H9 (cell line): Measurements from ENCODE around the gene CFAP43. TPM values are rescaled to one million over a fixed set of nuclear protein-coding genes. Genes with fewer than 3 reads are reported as not detected.

ENCODE experiments used
- DNase-seq: peaks from one replicate; pipeline ENCODE4 v3.0.0-alpha.2; 2017
- H2AFZ ChIP-seq: one replicate; pipeline ENCODE4 v1.6.1; 2013; ENCODE audit warnings: mild to moderate bottlenecking, low read length, control low read depth, moderate library complexity
- H2AK5ac ChIP-seq: 2 replicates; pipeline ENCODE4 v1.6.1; 2013; ENCODE audit warnings: low read length, control low read depth, mixed read lengths; ENCODE audit not compliant: insufficient read length
- H2BK120ac ChIP-seq: one replicate; pipeline ENCODE4 v1.6.1; 2013; ENCODE audit warnings: low read depth, mild to moderate bottlenecking, low read length, control low read depth, inconsistent platforms; ENCODE audit not compliant: poor library complexity, severe bottlenecking
- H2BK12ac ChIP-seq: 2 replicates; pipeline ENCODE4 v1.6.1; 2013; ENCODE audit warnings: low read length, control low read depth, mixed read lengths, low read depth; ENCODE audit not compliant: insufficient read length
- H2BK15ac ChIP-seq: 2 replicates; pipeline ENCODE4 v1.6.1; 2013; ENCODE audit warnings: low read depth, low read length, control low read depth
- H2BK20ac ChIP-seq: one replicate; pipeline ENCODE4 v1.6.1; 2013; ENCODE audit warnings: low read depth, mild to moderate bottlenecking, low read length, control low read depth, inconsistent platforms; ENCODE audit not compliant: poor library complexity, severe bottlenecking
- H2BK5ac ChIP-seq: 2 replicates; pipeline ENCODE4 v1.6.1; 2013; ENCODE audit warnings: low read length, control low read depth, mixed read lengths; ENCODE audit not compliant: insufficient read length
- H3K14ac ChIP-seq: 2 replicates; pipeline ENCODE4 v1.6.1; 2013; ENCODE audit warnings: low read length, control low read depth; ENCODE audit not compliant: insufficient read depth
- H3K18ac ChIP-seq: 2 replicates; pipeline ENCODE4 v1.6.1; 2013; ENCODE audit warnings: low read depth, mild to moderate bottlenecking, mixed read lengths, low read length, control low read depth; ENCODE audit not compliant: insufficient read length
- H3K23ac ChIP-seq: 2 replicates; pipeline ENCODE4 v1.6.1; 2013; ENCODE audit warnings: low read length, control low read depth, mixed read lengths, low read depth; ENCODE audit not compliant: insufficient read length
- H3K23me2 ChIP-seq: 2 replicates; pipeline ENCODE4 v1.6.1; 2013; ENCODE audit warnings: low read depth, mild to moderate bottlenecking, mixed read lengths, low read length, control low read depth; ENCODE audit not compliant: insufficient read length, poor library complexity, severe bottlenecking
- H3K27ac ChIP-seq: 2 replicates; pipeline ENCODE4 v1.5.1; 2013; ENCODE audit warnings: low read length, control low read depth, mixed read lengths, low read depth; ENCODE audit not compliant: insufficient read length
- H3K27me3 ChIP-seq: 2 replicates; pipeline ENCODE4 v1.6.1; 2013; ENCODE audit warnings: low read length, control low read depth, inconsistent platforms; ENCODE audit not compliant: insufficient read depth
- H3K4ac ChIP-seq: 2 replicates; pipeline ENCODE4 v1.6.1; 2013; ENCODE audit warnings: low read depth, mild to moderate bottlenecking, control low read depth, inconsistent platforms, low read length, moderate library complexity
- H3K4me1 ChIP-seq: 2 replicates; pipeline ENCODE4 v1.6.1; 2013; ENCODE audit warnings: low read length, control low read depth, inconsistent platforms; ENCODE audit not compliant: insufficient read depth
- H3K4me2 ChIP-seq: 2 replicates; pipeline ENCODE4 v1.6.1; 2013; ENCODE audit warnings: low read length, control low read depth, mixed read lengths; ENCODE audit not compliant: insufficient read length, insufficient read depth
- H3K56ac ChIP-seq: 2 replicates; pipeline ENCODE4 v1.6.1; 2013; ENCODE audit warnings: low read depth, mild to moderate bottlenecking, mixed read lengths, low read length, control low read depth; ENCODE audit not compliant: insufficient read length
- H3K79me1 ChIP-seq: 2 replicates; pipeline ENCODE4 v1.6.1; 2013; ENCODE audit warnings: low read depth, mild to moderate bottlenecking, moderate library complexity, low read length, control low read depth, inconsistent platforms; ENCODE audit not compliant: insufficient read depth, poor library complexity, severe bottlenecking
- H3K79me2 ChIP-seq: 2 replicates; pipeline ENCODE4 v1.6.1; 2013; ENCODE audit warnings: low read length, control low read depth, inconsistent platforms; ENCODE audit not compliant: insufficient read depth
- H3K9ac ChIP-seq: 2 replicates; pipeline ENCODE4 v1.6.1; 2013; ENCODE audit warnings: low read length, control low read depth, mixed read lengths; ENCODE audit not compliant: insufficient read length; ENCODE audit errors: extremely low read depth
- H3K9me3 ChIP-seq: one replicate; pipeline ENCODE4 v1.6.1; 2013; ENCODE audit warnings: low read depth, low read length, inconsistent platforms; ENCODE audit not compliant: control insufficient read depth
- H3T11ph ChIP-seq: one replicate; pipeline ENCODE4 v1.6.1; 2013; ENCODE audit warnings: mild to moderate bottlenecking, low read length, control low read depth, inconsistent platforms
- H4K20me1 ChIP-seq: one replicate; pipeline ENCODE4 v1.6.1; 2013; ENCODE audit not compliant: control insufficient read depth, insufficient read length, insufficient read depth
- H4K5ac ChIP-seq: 2 replicates; pipeline ENCODE4 v1.6.1; 2013; ENCODE audit warnings: low read depth, mild to moderate bottlenecking, mixed read lengths, low read length, control low read depth; ENCODE audit not compliant: insufficient read length
- H4K8ac ChIP-seq: replicated peaks from 2 replicates; pipeline ENCODE4 v1.6.1; 2013; ENCODE audit warnings: low read length, control low read depth, mixed read lengths, low read depth; ENCODE audit not compliant: insufficient read length
- H4K91ac ChIP-seq: 2 replicates; pipeline ENCODE4 v1.6.1; 2013; ENCODE audit warnings: low read depth, mild to moderate bottlenecking, moderate library complexity, mixed read lengths, low read length, control low read depth; ENCODE audit not compliant: insufficient read length
- H3K27ac Mint-ChIP-seq, 3 experiments: 2 replicates in 2 of 3; 3 replicates in 1 of 3; pipeline ENCODE4 v1.8.0; 2020 to 2021; ENCODE audit warnings: mixed read lengths in 3 of 3, mild to moderate bottlenecking in 1 of 3, moderate library complexity in 1 of 3
- H3K27me3 Mint-ChIP-seq: 2 replicates; pipeline ENCODE4 v1.8.0; 2021; ENCODE audit warnings: low read depth, mild to moderate bottlenecking, moderate library complexity, mixed read lengths
- H3K36me3 Mint-ChIP-seq, 3 experiments: 2 replicates in 2 of 3; 3 replicates in 1 of 3; pipeline ENCODE4 v1.8.0; 2020 to 2021; ENCODE audit warnings: low read depth in 3 of 3, mixed read lengths in 3 of 3; ENCODE audit not compliant: insufficient read depth in 1 of 3
- H3K4me1 Mint-ChIP-seq, 2 experiments: 2 replicates each; pipeline ENCODE4 v1.8.0; 2020; ENCODE audit warnings: mixed read lengths in 2 of 2
- H3K4me3 Mint-ChIP-seq, 2 experiments: 2 replicates in 1 of 2; 3 replicates in 1 of 2; pipeline ENCODE4 v1.8.0; 2020 to 2021; ENCODE audit warnings: mild to moderate bottlenecking in 2 of 2, mixed read lengths in 2 of 2, moderate library complexity in 1 of 2
- H3K9me3 Mint-ChIP-seq, 2 experiments: 2 replicates in 1 of 2; 3 replicates in 1 of 2; pipeline ENCODE4 v1.8.0; 2020; ENCODE audit warnings: mild to moderate bottlenecking in 2 of 2, mixed read lengths in 2 of 2, moderate library complexity in 1 of 2
- CTCF ChIP-seq: fragments of 200-600 bp; sonication (generic); conservative IDR thresholded peaks from 3 replicates; pipeline ENCODE4 v1.8.0; 2021; ENCODE audit warnings: antibody characterized with exemption, mild to moderate bottlenecking
- WGBS: extraction: QIAGEN DNeasy Blood & Tissue Kit; methylation state at CpG from one replicate; pipeline ENCODE4 v1.1.7; 2013; ENCODE audit warnings: missing lambda C conversion rate, low lambda C conversion rate, mixed read lengths; ENCODE audit not compliant: insufficient read length; ENCODE audit errors: extremely low coverage; 5-methylcytosine and 5-hydroxymethylcytosine counted together
- total RNA-seq: library from RNA; stranded (reverse); gene quantifications from 2 replicates; pipeline ENCODE4 v1.2.1, GENCODE V29; 2021

CFAP43 gene
- total RNA-seq, 1 experiment from 2014 or later: 0.26 TPM

- Histone ChIP-seq H4K20me1 (no peaks in the 10 kb centered on the region), H2BK120ac (no peak overlapping the region), H4K5ac (no peak overlapping the region), H3K27me3 (no peaks in the 10 kb centered on the region), H3K79me2 (no peaks in the 10 kb centered on the region), H2AK5ac (no peak overlapping the region), H2BK15ac (no peak overlapping the region), H3K56ac (no peak overlapping the region), H3K4ac (no peak overlapping the region), H2AFZ (no peak overlapping the region), H4K91ac (no peak overlapping the region), H3K23ac (no peak overlapping the region), H3K9me3 (no peaks in the 10 kb centered on the region), H3K18ac (no peak overlapping the region), H3K4me2 (no peak overlapping the region), H3K23me2 (no peaks in the 10 kb centered on the region), H3K27ac (no peak overlapping the region), H3K9ac (no peak overlapping the region), H3K14ac (no peak overlapping the region), H2BK12ac (no peak overlapping the region), H3T11ph (no peak overlapping the region), H2BK5ac (no peak overlapping the region), H3K4me1 (no peaks in the 10 kb centered on the region), H3K79me1 (no peaks in the 10 kb centered on the region), H2BK20ac (no peak overlapping the region), H4K8ac (no peak overlapping the region)
- Mint-ChIP-seq H3K27ac (no peak overlapping the region), H3K9me3 (peaks cover 0 to 12% of the 10 kb centered on the region in 2 experiments; a peak in 3 of 5 replicates), H3K4me1 (peaks cover 14 to 18% of the 10 kb centered on the region in 2 experiments), H3K27me3 (peaks cover 6% of the 10 kb centered on the region), H3K36me3 (peaks cover 0 to 5% (median 4%) of the 10 kb centered on the region in 3 experiments; a peak in 2 of 7 replicates), H3K4me3 (no peak overlapping the region)
- WGBS: no CpG with 5 or more reads among the region's 2 CpGs
- DNase-seq: no peak
- no peak for TF ChIP-seq CTCF
Observed at GRCh38 chr10:104246976-104247375, 14.8 kb upstream of the CFAP43 start.
